Neuron (in vitro differentiated cells): ENCODE results near the gene FANCB.

Experiments used
- H2AFZ ChIP-seq: one replicate; pipeline ENCODE4 v1.6.1; 2013; ENCODE audit warnings: low read depth, mild to moderate bottlenecking, inconsistent platforms, low read length, moderate library complexity
- H3K27me3 ChIP-seq: one replicate; pipeline ENCODE4 v1.6.1; 2013; ENCODE audit warnings: low read length; ENCODE audit not compliant: insufficient read depth
- H3K36me3 ChIP-seq: one replicate; pipeline ENCODE4 v1.6.1; 2013; ENCODE audit warnings: low read length; ENCODE audit not compliant: insufficient read depth
- H3K4me1 ChIP-seq: one replicate; pipeline ENCODE4 v1.6.1; 2013; ENCODE audit warnings: low read length; ENCODE audit not compliant: insufficient read depth
- H3K4me3 ChIP-seq: 2 replicates; pipeline ENCODE4 v1.5.1; 2013; ENCODE audit warnings: mild to moderate bottlenecking, low read length, moderate library complexity
- H3K9me3 ChIP-seq: one replicate; pipeline ENCODE4 v1.6.1; 2013; ENCODE audit warnings: low read length

The FANCB gene

GRCh38 chrX:14872851-14873675 lies at the start of gene FANCB, which contains the start of gene MOSPD2:
TSS of gene FANCB (minus strand) at chrX:14873069. CDS start at chrX:14865510, 7,559 bp downstream.
TSS of gene MOSPD2 (plus strand) at chrX:14873421. CDS start at chrX:14873529, 108 bp downstream.
- H3K36me3 ChIP-seq = no peaks in the 10 kb centered on the region
- peak within 1 kb of the TSS; percentile 74 for H3K4me3 ChIP-seq
- H3K4me1 ChIP-seq = peaks cover 5% of the 10 kb centered on the region
- no peaks in the 10 kb centered on the region for H3K9me3 ChIP-seq
- no peak within 1 kb of the TSS for H2AFZ ChIP-seq
- H3K27me3 ChIP-seq = no peaks in the 10 kb centered on the region

GRCh38 chrX:14922437-14922836 lies 49.6 kb upstream of the FANCB start:
- peaks cover 7% of the 10 kb centered on the region for H3K36me3 ChIP-seq
- peaks cover 3% of the 10 kb centered on the region for H3K27me3 ChIP-seq
- no peaks in the 10 kb centered on the region for H3K9me3 ChIP-seq
- H3K4me1 ChIP-seq = no peaks in the 10 kb centered on the region
- H2AFZ ChIP-seq = no peak overlapping the region
- H3K4me3 ChIP-seq = no peak overlapping the region

GRCh38 chrX:14920196-14920595 lies 47.3 kb upstream of the FANCB start:
- Histone ChIP-seq H3K4me3 (no peak overlapping the region), H3K9me3 (no peaks in the 10 kb centered on the region), H3K27me3 (peaks cover 5% of the 10 kb centered on the region), H3K36me3 (peaks cover 16% of the 10 kb centered on the region), H2AFZ (no peak overlapping the region), H3K4me1 (no peaks in the 10 kb centered on the region)

- Histone ChIP-seq H3K4me3 (no peak overlapping the region), H3K36me3 (peaks cover 16% of the 10 kb centered on the region), H2AFZ (no peak overlapping the region), H3K27me3 (peaks cover 5% of the 10 kb centered on the region), H3K4me1 (no peaks in the 10 kb centered on the region), H3K9me3 (no peaks in the 10 kb centered on the region)
These were observed 46.5 kb upstream of the FANCB start for GRCh38 chrX:14919407-14919806.

GRCh38 chrX:14916017-14916674 lies 43.3 kb upstream of the FANCB start:
- no peak overlapping the region for H3K4me3 ChIP-seq
- no peaks in the 10 kb centered on the region for H3K9me3 ChIP-seq
- no peaks in the 10 kb centered on the region for H3K4me1 ChIP-seq
- H3K27me3 ChIP-seq = peaks cover 8% of the 10 kb centered on the region
- no peak overlapping the region for H2AFZ ChIP-seq
- H3K36me3 ChIP-seq = peaks cover 25% of the 10 kb centered on the region

GRCh38 chrX:14915596-14915995 lies 42.7 kb upstream of the FANCB start:
- Histone ChIP-seq H3K4me1 (no peaks in the 10 kb centered on the region), H3K36me3 (peaks cover 25% of the 10 kb centered on the region), H2AFZ (no peak overlapping the region), H3K27me3 (peaks cover 8% of the 10 kb centered on the region), H3K9me3 (no peaks in the 10 kb centered on the region), H3K4me3 (no peak overlapping the region)

- Histone ChIP-seq H3K4me3 (no peak overlapping the region), H3K27me3 (peaks cover 8% of the 10 kb centered on the region), H3K9me3 (no peaks in the 10 kb centered on the region), H2AFZ (no peak overlapping the region), H3K36me3 (peaks cover 18% of the 10 kb centered on the region), H3K4me1 (no peaks in the 10 kb centered on the region)
These were observed 40.4 kb upstream of the FANCB start for GRCh38 chrX:14913241-14913640.

- Histone ChIP-seq H3K27me3 (no peaks in the 10 kb centered on the region), H3K9me3 (no peaks in the 10 kb centered on the region), H3K4me3 (no peak overlapping the region), H2AFZ (no peak overlapping the region), H3K36me3 (peaks cover 2% of the 10 kb centered on the region), H3K4me1 (no peaks in the 10 kb centered on the region)
These were observed 31.0 kb upstream of the FANCB start for GRCh38 chrX:14903891-14904290.

- Histone ChIP-seq H3K27me3 (no peaks in the 10 kb centered on the region), H2AFZ (no peak overlapping the region), H3K9me3 (no peaks in the 10 kb centered on the region), H3K4me1 (no peaks in the 10 kb centered on the region), H3K4me3 (no peak overlapping the region), H3K36me3 (peaks cover 2% of the 10 kb centered on the region)
These were observed 29.7 kb upstream of the FANCB start for GRCh38 chrX:14902537-14902936.

- Histone ChIP-seq H3K27me3 (no peaks in the 10 kb centered on the region), H2AFZ (no peak overlapping the region), H3K4me3 (no peak overlapping the region), H3K9me3 (no peaks in the 10 kb centered on the region), H3K36me3 (peaks cover 2% of the 10 kb centered on the region), H3K4me1 (no peaks in the 10 kb centered on the region)
These were observed 26.7 kb upstream of the FANCB start for GRCh38 chrX:14899607-14900006.

GRCh38 chrX:14897042-14897441 lies 24.2 kb upstream of the FANCB start:
- no peaks in the 10 kb centered on the region for H3K9me3 ChIP-seq
- no peaks in the 10 kb centered on the region for H3K36me3 ChIP-seq

GRCh38 chrX:14896273-14896672 lies 23.4 kb upstream of the FANCB start:
- Histone ChIP-seq H3K4me1 (no peaks in the 10 kb centered on the region), H3K27me3 (no peaks in the 10 kb centered on the region), H2AFZ (no peak overlapping the region), H3K4me3 (no peak overlapping the region), H3K36me3 (no peaks in the 10 kb centered on the region), H3K9me3 (no peaks in the 10 kb centered on the region)

More at GRCh38 chrX:14897042-14897441, 24.2 kb upstream of the FANCB start:
- Histone ChIP-seq H2AFZ (no peak overlapping the region), H3K27me3 (no peaks in the 10 kb centered on the region), H3K4me3 (no peak overlapping the region), H3K4me1 (no peaks in the 10 kb centered on the region)

- no peak overlapping the region for H3K4me3 ChIP-seq
- H3K4me1 ChIP-seq = no peaks in the 10 kb centered on the region
- no peaks in the 10 kb centered on the region for H3K27me3 ChIP-seq
- H3K36me3 ChIP-seq = no peaks in the 10 kb centered on the region
- H3K9me3 ChIP-seq = no peaks in the 10 kb centered on the region
- H2AFZ ChIP-seq = no peak overlapping the region
These were observed 13.4 kb upstream of the FANCB start for GRCh38 chrX:14886252-14886651.
